GM19372 (cell line): Measurements from ENCODE around the gene FPR3.
"Not testable (repeated sequence)": the region's sequence is repeated elsewhere in the genome, so short reads cannot be mapped to it uniquely, and the experiment has no call there.

Source experiments
- ATAC-seq: cut with Tn5 transposase; IDR thresholded peaks from one replicate; pipeline ENCODE4 v1.9.1; 2021; ENCODE audit warnings: mild to moderate bottlenecking, low read depth, moderate library complexity; ENCODE audit not compliant: unreplicated experiment

Gene FPR3

GRCh38 chr19:51805396-51805795 is 10.4 kb downstream of the FPR3 start:
- ATAC-seq = not testable (repeated sequence)

GRCh38 chr19:51806571-51806970 is 11.6 kb downstream of the FPR3 start:
- not testable (repeated sequence) for ATAC-seq

- ATAC-seq = no peak
Measured at GRCh38 chr19:51807111-51807701, 12.2 kb downstream of the FPR3 start.

GRCh38 chr19:51807925-51808324 is 13.0 kb downstream of the FPR3 start:
- no peak for ATAC-seq

GRCh38 chr19:51808333-51808986 is 13.5 kb downstream of the FPR3 start:
- ATAC-seq = no peak

GRCh38 chr19:51809787-51810186 is 14.8 kb downstream of the FPR3 start:
- no peak for ATAC-seq

GRCh38 chr19:51810223-51810622 is 15.3 kb downstream of the FPR3 start:
- ATAC-seq = no peak

GRCh38 chr19:51811344-51811743 is 16.4 kb downstream of the FPR3 start:
- ATAC-seq = no peak

GRCh38 chr19:51815043-51815442 is 20.1 kb downstream of the FPR3 start:
- no peak for ATAC-seq

- ATAC-seq = no peak
Measured at GRCh38 chr19:51816711-51817110, 21.8 kb downstream of the FPR3 start.

- no peak for ATAC-seq
Measured at GRCh38 chr19:51820011-51820410, 25.1 kb downstream of the FPR3 start.

GRCh38 chr19:51820831-51821446 is 26.0 kb downstream of the FPR3 start:
- ATAC-seq = no peak

- ATAC-seq = no peak
Measured at GRCh38 chr19:51821456-51821855, 26.5 kb downstream of the FPR3 start.

- no peak for ATAC-seq
Measured at GRCh38 chr19:51821921-51822320, 27.0 kb downstream of the FPR3 start.

- no peak for ATAC-seq
Measured at GRCh38 chr19:51822325-51822724, 27.4 kb downstream of the FPR3 start.

GRCh38 chr19:51822946-51823345 is 28.0 kb downstream of the FPR3 start:
- ATAC-seq = no peak

GRCh38 chr19:51824281-51825005 is 29.5 kb downstream of the FPR3 start:
- ATAC-seq = no peak

- ATAC-seq = no peak
Measured at GRCh38 chr19:51830274-51830673, 35.3 kb downstream of the FPR3 start.

- no peak for ATAC-seq
Measured at GRCh38 chr19:51837145-51837544, 42.2 kb downstream of the FPR3 start.

- ATAC-seq = no peak
Measured at GRCh38 chr19:51861870-51862622, 67.1 kb downstream of the FPR3 start.

- no peak for ATAC-seq
Measured at GRCh38 chr19:51873097-51873496, 78.1 kb downstream of the FPR3 start.
